ENCODE data around the gene SLC35A2.

SLC35A2 gene

GRCh38 chrX:48897625-48898306, 13.7 kb downstream of the SLC35A2 start, which contains the start of the genes PQBP1 and TIMM17B:
Gene PQBP1, plus strand, starts transcription at chrX:48897930. Its CDS starts 580 bp downstream, at chrX:48898510.
Gene TIMM17B, minus strand, starts transcription at chrX:48897768. Its CDS starts 19 bp downstream, at chrX:48897749.
- H2AFZ ChIP-seq (ENCODE audit: low read length), result peak within 1 kb of the TSS; percentile 87
- no peaks in the 10 kb centered on the region for H3F3A ChIP-seq (ENCODE audit: low read depth)
- no peaks in the 10 kb centered on the region for H3K9me3 ChIP-seq (ENCODE audit: insufficient read depth, low read depth, low read length)
- peak within 1 kb of the TSS; percentile 97 for H3K9ac ChIP-seq (ENCODE audit: low read depth, low read length, poor library complexity, severe bottlenecking)
- H3K4me2 ChIP-seq (ENCODE audit: low read depth, low read length, poor library complexity, severe bottlenecking), result peak within 1 kb of the TSS; percentile 73
- no peaks in the 10 kb centered on the region for H3K27me3 ChIP-seq (ENCODE audit: insufficient read depth, low read length, poor library complexity, severe bottlenecking)
- TF ChIP-seq CTCF (conservative IDR thresholded peaks at IDR 0.05; ENCODE audit: low read length) (no peak), EZH2phosphoT487 (IDR thresholded peaks at IDR 0.05; ENCODE audit: borderline replicate concordance) (no peak)
- no peaks in the 10 kb centered on the region for H3K4me1 ChIP-seq (ENCODE audit: insufficient read depth, low read length, poor library complexity, severe bottlenecking)
- H3K4me3 ChIP-seq (ENCODE audit: low read length, poor library complexity, severe bottlenecking), result peak within 1 kb of the TSS; percentile 96
- peaks cover 24% of the 10 kb centered on the region for H4K20me1 ChIP-seq (ENCODE audit: insufficient read depth, low read length, poor library complexity, severe bottlenecking)
- H3K9me2 ChIP-seq (replicated peaks; ENCODE audit: low read depth, low read length), result no peaks in the 10 kb centered on the region
- no peaks in the 10 kb centered on the region; the same call in 1 of the 2 replicates for H3K36me3 ChIP-seq (ENCODE audit: insufficient read depth, low read length)
- peaks cover 39% of the 10 kb centered on the region for H3K79me2 ChIP-seq (ENCODE audit: insufficient read depth, low read length)

- Histone ChIP-seq H3F3A (ENCODE audit: low read depth) (no peaks in the 10 kb centered on the region), H3K9me3 (ENCODE audit: insufficient read depth, low read depth, low read length) (no peaks in the 10 kb centered on the region), H3K9ac (ENCODE audit: low read depth, low read length, poor library complexity, severe bottlenecking) (peak overlapping the region; percentile 97), H3K4me1 (ENCODE audit: insufficient read depth, low read length, poor library complexity, severe bottlenecking) (no peaks in the 10 kb centered on the region), H3K9me2 (replicated peaks; ENCODE audit: low read depth, low read length) (no peaks in the 10 kb centered on the region), H4K20me1 (ENCODE audit: insufficient read depth, low read length, poor library complexity, severe bottlenecking) (peaks cover 24% of the 10 kb centered on the region), H3K27me3 (ENCODE audit: insufficient read depth, low read length, poor library complexity, severe bottlenecking) (no peaks in the 10 kb centered on the region), H3K79me2 (ENCODE audit: insufficient read depth, low read length) (peaks cover 39% of the 10 kb centered on the region), H3K4me3 (ENCODE audit: low read length, poor library complexity, severe bottlenecking) (peak overlapping the region; percentile 96), H2AFZ (ENCODE audit: low read length) (peak overlapping the region; percentile 87), H3K4me2 (ENCODE audit: low read depth, low read length, poor library complexity, severe bottlenecking) (peak overlapping the region; percentile 73), H3K36me3 (ENCODE audit: insufficient read depth, low read length) (no peaks in the 10 kb centered on the region; the same call in 1 of the 2 replicates)
- TF ChIP-seq EZH2phosphoT487 (IDR thresholded peaks at IDR 0.05; ENCODE audit: borderline replicate concordance) (no peak), CTCF (conservative IDR thresholded peaks at IDR 0.05; ENCODE audit: low read length) (no peak)
Observed at GRCh38 chrX:48897157-48897624, 14.3 kb downstream of the SLC35A2 start.

- peak overlapping the region; percentile 97 for H3K9ac ChIP-seq (ENCODE audit: low read depth, low read length, poor library complexity, severe bottlenecking)
- H3K36me3 ChIP-seq (ENCODE audit: insufficient read depth, low read length), result no peaks in the 10 kb centered on the region; the same call in 1 of the 2 replicates
- H3K9me2 ChIP-seq (replicated peaks; ENCODE audit: low read depth, low read length), result no peaks in the 10 kb centered on the region
- no peaks in the 10 kb centered on the region for H3K9me3 ChIP-seq (ENCODE audit: insufficient read depth, low read depth, low read length)
- peak overlapping the region; percentile 96 for H3K4me3 ChIP-seq (ENCODE audit: low read length, poor library complexity, severe bottlenecking)
- peak overlapping the region; percentile 73 for H3K4me2 ChIP-seq (ENCODE audit: low read depth, low read length, poor library complexity, severe bottlenecking)
- H3F3A ChIP-seq (ENCODE audit: low read depth), result no peaks in the 10 kb centered on the region
- H3K27me3 ChIP-seq (ENCODE audit: insufficient read depth, low read length, poor library complexity, severe bottlenecking), result no peaks in the 10 kb centered on the region
- TF ChIP-seq EZH2phosphoT487 (IDR thresholded peaks at IDR 0.05; ENCODE audit: borderline replicate concordance) (no peak), CTCF (conservative IDR thresholded peaks at IDR 0.05; ENCODE audit: low read length) (no peak)
- peaks cover 39% of the 10 kb centered on the region for H3K79me2 ChIP-seq (ENCODE audit: insufficient read depth, low read length)
- peaks cover 24% of the 10 kb centered on the region for H4K20me1 ChIP-seq (ENCODE audit: insufficient read depth, low read length, poor library complexity, severe bottlenecking)
- H2AFZ ChIP-seq (ENCODE audit: low read length), result no peak overlapping the region
- no peaks in the 10 kb centered on the region for H3K4me1 ChIP-seq (ENCODE audit: insufficient read depth, low read length, poor library complexity, severe bottlenecking)
Observed at GRCh38 chrX:48896611-48897011, 14.8 kb downstream of the SLC35A2 start.

Measured in Loucy (cell line).